NB4 (cell line): Measurements from ENCODE around the gene GALNT9.

Experiments
- POLR2A ChIP-seq: IDR thresholded peaks from 2 replicates; pipeline ENCODE4 v1.6.1; 2011; ENCODE audit warnings: mild to moderate bottlenecking; ENCODE audit not compliant: insufficient read length; ENCODE audit errors: extremely low read depth
- TF ChIP-seq, protein P1 (sequence below): IDR thresholded peaks from 2 replicates; pipeline ENCODE4 v1.6.1; 2011; ENCODE audit warnings: low read depth, low read length
- TF ChIP-seq, protein P2 (sequence below): IDR thresholded peaks from one replicate; pipeline ENCODE4 v1.5.1; 2012; ENCODE audit warnings: low read depth, low read length

DNA sequence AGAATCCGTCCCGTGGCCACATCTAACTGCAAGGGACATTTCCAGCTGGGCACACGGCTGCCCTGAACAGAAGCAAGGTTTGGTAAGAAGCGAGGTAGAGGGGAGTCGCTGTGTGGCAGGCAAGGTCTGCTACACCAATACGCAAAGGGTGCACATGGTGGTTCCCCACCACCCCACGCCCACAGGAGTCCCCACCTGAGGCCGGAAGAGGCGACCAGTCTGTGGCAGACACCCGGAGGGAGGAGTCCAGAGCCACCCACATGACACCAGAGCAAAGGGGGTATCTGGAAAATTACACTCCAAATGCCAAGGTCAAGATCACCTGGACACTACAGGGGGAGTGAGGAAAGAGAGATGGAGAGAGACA, 47.1 kb upstream of the GALNT9 start:
- TF ChIP-seq, protein P1, sequence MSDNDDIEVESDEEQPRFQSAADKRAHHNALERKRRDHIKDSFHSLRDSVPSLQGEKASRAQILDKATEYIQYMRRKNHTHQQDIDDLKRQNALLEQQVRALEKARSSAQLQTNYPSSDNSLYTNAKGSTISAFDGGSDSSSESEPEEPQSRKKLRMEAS: no peak
- TF ChIP-seq, protein P2, sequence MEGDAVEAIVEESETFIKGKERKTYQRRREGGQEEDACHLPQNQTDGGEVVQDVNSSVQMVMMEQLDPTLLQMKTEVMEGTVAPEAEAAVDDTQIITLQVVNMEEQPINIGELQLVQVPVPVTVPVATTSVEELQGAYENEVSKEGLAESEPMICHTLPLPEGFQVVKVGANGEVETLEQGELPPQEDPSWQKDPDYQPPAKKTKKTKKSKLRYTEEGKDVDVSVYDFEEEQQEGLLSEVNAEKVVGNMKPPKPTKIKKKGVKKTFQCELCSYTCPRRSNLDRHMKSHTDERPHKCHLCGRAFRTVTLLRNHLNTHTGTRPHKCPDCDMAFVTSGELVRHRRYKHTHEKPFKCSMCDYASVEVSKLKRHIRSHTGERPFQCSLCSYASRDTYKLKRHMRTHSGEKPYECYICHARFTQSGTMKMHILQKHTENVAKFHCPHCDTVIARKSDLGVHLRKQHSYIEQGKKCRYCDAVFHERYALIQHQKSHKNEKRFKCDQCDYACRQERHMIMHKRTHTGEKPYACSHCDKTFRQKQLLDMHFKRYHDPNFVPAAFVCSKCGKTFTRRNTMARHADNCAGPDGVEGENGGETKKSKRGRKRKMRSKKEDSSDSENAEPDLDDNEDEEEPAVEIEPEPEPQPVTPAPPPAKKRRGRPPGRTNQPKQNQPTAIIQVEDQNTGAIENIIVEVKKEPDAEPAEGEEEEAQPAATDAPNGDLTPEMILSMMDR: no peak
- TF ChIP-seq POLR2A: no peak
